CD4-positive, alpha-beta T cell treated with Interferon gamma for 1 hour (primary cell): ENCODE measurements around the gene INTS2.

Experiments used
- DNase-seq: peaks from one replicate; pipeline ENCODE4 v3.0.0-alpha.2; 2020

Gene INTS2

GRCh38 chr17:61816538-61816937 is 111.2 kb downstream of the INTS2 start:
- no peak for DNase-seq

GRCh38 chr17:61815863-61816503 is 111.8 kb downstream of the INTS2 start:
- DNase-seq = no peak
